HG03280 (cell line): ENCODE data around the gene CLEC19A.

Experiments used
- ATAC-seq: cut with Tn5 transposase; IDR thresholded peaks from one replicate; pipeline ENCODE4 v1.9.1; 2021; ENCODE audit warnings: mild to moderate bottlenecking, moderate library complexity; ENCODE audit not compliant: unreplicated experiment

The CLEC19A gene

GRCh38 chr16:19284207-19284606, 1.3 kb upstream of the CLEC19A start:
- ATAC-seq: no peak

- no peak for ATAC-seq
Measured at GRCh38 chr16:19286827-19287226, 1.3 kb downstream of the CLEC19A start.

- no peak for ATAC-seq
Measured at GRCh38 chr16:19287241-19287640, 1.7 kb downstream of the CLEC19A start.

GRCh38 chr16:19288872-19289799, 3.6 kb downstream of the CLEC19A start:
- ATAC-seq: no peak

- ATAC-seq: no peak
Measured at GRCh38 chr16:19289811-19290485, 4.4 kb downstream of the CLEC19A start.

- no peak for ATAC-seq
Measured at GRCh38 chr16:19290860-19291259, 5.3 kb downstream of the CLEC19A start.

GRCh38 chr16:19291475-19291874, 5.9 kb downstream of the CLEC19A start:
- ATAC-seq: no peak

- ATAC-seq: no peak
Measured at GRCh38 chr16:19292186-19292585, 6.7 kb downstream of the CLEC19A start.

GRCh38 chr16:19294156-19294649, 8.7 kb downstream of the CLEC19A start:
- ATAC-seq: peak; percentile 63

- ATAC-seq: no peak
Measured at GRCh38 chr16:19295393-19295792, 9.9 kb downstream of the CLEC19A start.

- no peak for ATAC-seq
Measured at GRCh38 chr16:19297454-19297853, 11.9 kb downstream of the CLEC19A start.

- no peak for ATAC-seq
Measured at GRCh38 chr16:19299565-19299964, 14.0 kb downstream of the CLEC19A start.

GRCh38 chr16:19301931-19302330, 16.4 kb downstream of the CLEC19A start:
- ATAC-seq: no peak

- no peak for ATAC-seq
Measured at GRCh38 chr16:19304750-19305149, 19.2 kb downstream of the CLEC19A start.

GRCh38 chr16:19305443-19305842, 19.9 kb downstream of the CLEC19A start:
- ATAC-seq: no peak

- ATAC-seq: no peak
Measured at GRCh38 chr16:19307587-19308241, 22.2 kb downstream of the CLEC19A start.

GRCh38 chr16:19308392-19308791, 22.9 kb downstream of the CLEC19A start:
- ATAC-seq: no peak

- ATAC-seq: no peak
Measured at GRCh38 chr16:19309178-19309577, 23.6 kb downstream of the CLEC19A start.

- ATAC-seq: no peak
Measured at GRCh38 chr16:19314718-19315425, 29.3 kb downstream of the CLEC19A start.

- no peak for ATAC-seq
Measured at GRCh38 chr16:19315889-19316433, 30.4 kb downstream of the CLEC19A start.
